Measurements from ENCODE around the gene ZNF226.
"Not testable (repeated sequence)": the region's sequence is repeated elsewhere in the genome, so short reads cannot be mapped to it uniquely, and the experiment has no call there.

ZNF226 gene

DNA sequence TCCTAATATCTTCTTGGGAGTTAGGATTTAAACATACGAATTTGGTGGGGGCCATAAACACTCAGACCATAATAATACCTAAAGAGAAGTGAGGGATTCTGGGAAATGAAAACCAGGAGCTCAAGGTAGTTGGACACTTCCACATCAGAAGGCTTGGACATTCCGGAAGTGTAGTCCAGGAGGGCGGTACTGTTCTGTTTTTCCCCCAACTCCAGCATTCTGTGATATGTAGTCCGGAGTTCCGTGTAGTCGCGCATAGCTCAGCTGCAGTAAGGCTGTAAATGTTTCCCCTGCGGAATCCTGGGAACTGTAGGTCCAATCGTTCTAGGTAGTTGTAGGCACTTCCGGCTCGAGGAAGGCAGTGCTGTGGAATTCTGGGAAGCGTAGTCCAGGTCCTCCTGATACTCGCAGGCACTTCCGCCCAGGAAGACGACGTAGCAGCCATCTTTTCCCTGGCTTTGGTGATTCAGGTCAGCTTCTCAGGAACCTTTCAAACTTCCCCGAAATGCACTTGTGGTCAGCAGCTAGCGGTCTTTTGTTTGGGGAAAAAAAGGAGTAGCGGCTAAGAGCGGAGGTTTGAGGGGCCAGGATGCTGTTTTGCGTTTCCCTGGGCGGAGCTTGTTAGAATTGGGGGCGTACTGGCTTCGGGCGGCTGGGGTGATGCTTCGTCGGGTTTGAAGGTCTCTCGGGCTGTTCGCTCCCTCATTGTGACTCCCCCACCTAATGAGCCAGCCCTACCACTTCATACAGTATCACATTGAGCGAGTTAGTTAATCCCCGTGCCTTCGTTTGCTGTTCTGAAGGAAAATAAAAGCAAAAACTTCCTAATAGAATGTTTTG is at the start of gene ZNF226:
ZNF226 (plus strand) TSS at position 428 of the 840 bp plus-strand sequence. CDS start 4,981 bp downstream, outside the sequence.
- peak; percentile 68 for DNase-seq (ENCODE audit: low read depth)

DNA sequence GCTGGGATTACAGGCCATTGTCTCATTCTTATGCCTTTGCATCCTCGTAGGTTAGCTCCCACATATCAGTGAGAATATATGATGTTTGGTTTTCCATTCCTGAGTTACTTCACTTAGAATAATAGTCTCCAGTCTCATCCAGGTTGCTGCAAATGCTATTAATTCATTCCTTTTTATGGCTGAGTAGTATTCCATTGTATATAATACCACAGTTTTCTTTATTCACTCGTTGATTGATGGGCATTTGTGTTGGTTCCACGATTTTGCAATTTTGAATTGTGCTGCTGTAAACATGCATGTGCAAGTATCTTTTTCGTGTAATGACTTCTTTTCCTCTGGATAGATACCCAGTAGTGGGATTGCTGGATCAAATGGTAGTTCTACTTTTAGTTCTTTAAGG is 43.7 kb upstream of the ZNF226 start:
- DNase-seq (ENCODE audit: low read depth): not testable (repeated sequence)

DNA sequence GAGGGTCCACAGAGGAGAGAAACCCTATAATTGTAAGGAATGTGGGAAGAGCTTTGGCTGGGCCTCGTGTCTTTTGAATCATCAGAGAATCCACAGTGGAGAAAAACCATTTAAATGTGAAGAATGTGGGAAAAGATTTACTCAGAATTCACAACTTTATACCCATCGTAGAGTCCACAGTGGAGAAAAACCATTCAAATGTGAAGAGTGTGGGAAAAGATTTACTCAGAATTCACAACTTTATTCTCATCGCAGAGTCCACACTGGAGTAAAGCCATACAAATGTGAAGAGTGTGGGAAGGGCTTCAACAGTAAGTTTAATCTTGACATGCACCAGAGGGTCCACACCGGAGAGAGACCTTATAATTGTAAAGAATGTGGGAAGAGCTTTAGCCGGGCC is 32.9 kb upstream of the ZNF226 start:
- no peak for DNase-seq (ENCODE audit: low read depth)

DNA sequence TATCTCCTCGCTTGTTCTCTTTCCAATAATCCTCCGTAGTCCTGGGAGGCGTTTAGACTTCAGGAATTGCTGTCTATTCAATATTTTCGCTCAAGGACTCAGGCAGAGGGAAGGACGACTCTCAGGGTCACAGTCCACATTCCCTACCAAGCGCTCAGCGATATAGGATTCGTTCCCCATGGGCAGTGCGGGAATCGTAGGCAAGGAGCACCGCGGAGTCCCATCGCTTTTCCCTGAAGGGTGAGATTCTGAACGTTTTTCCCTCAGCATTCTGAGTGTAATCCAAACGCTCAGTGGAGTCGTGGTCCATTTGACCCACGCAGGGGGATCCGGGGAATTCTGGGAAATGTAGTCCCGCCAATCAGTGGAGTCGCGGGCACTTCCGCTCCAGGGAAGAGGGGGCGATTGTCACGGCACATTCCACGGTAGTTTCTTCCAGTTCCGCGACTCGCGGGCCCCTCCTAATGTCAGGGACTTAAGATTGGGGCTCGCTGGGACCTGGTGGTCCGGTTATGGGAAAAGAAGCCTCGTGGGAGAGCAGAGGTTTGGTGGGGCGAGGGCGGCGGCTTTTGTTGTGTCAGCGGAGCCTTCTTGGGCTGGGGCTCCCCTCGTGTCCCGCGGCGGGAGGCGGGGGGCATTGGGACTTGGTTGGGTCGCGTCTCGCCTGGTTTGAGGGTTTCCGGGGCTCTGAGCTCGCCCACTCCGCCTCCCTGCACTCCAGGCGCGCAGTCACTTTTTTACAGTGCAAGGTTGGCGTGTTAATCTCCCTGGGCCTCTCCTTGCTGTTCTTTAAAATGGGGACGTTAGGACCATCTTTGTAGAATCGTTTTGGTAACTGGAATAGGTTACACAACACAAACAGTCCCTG is 23.5 kb upstream of the ZNF226 start, which contains the start of gene ZNF234:
ZNF234 (plus strand) TSS at position 364 of the 868 bp plus-strand sequence. CDS start 3,079 bp downstream, outside the sequence.
- DNase-seq (ENCODE audit: low read depth): peak; percentile 54

DNA sequence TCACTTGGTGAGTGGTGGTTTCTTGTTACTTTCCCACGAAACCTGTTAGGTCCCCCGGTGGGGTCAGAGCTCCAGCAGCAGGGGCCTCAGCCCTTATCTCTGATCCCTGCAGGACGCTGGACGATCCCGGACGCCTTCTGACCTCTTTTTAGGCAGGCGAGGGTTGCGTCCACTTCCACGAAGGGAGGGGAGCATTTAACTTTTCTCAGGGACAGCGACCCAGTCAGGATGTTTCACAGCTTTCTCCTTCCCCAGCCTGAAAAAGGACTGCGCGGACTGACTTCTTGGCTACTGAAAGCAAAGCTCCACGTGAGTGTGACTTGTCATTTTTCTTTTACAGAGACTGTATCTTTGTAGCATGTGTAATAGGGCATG is 22.9 kb upstream of the ZNF226 start:
- DNase-seq (ENCODE audit: low read depth): no peak

- DNase-seq (ENCODE audit: low read depth): no peak
Observed at GRCh38 chr19:44149776-44150175, 15.1 kb upstream of the ZNF226 start.

DNA sequence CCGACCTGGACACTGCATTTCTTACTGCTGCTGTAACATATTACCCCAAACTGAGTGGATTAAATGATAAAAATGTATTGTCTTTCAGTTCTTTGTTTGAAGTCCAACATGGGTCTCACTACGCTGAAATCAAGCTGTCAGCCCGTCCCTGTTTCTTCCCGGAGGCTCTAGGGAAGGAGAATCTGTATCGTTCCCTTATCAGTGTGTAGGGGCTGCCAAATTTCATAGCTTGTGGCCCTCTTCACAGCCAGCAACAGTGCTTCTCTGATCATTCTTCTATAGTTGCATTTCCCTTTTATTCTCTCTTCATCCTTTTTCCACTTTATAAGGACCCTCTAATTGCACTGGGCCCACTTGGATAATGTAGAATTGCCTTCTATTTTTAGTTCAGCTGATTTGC is 13.4 kb upstream of the ZNF226 start:
- DNase-seq (ENCODE audit: low read depth): no peak

DNA sequence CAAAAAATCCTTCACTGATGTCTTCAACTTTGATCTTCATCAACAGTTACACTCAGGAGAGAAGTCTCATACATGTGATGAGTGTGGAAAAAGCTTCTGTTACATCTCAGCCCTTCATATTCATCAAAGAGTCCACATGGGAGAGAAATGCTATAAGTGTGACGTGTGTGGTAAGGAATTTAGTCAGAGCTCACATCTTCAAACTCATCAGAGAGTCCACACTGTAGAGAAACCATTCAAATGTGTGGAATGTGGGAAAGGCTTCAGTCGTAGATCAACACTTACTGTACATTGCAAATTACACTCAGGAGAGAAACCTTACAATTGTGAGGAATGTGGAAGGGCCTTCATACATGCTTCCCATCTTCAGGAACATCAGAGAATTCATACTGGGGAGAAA is 8.4 kb upstream of the ZNF226 start:
- DNase-seq (ENCODE audit: low read depth): no peak

- DNase-seq (ENCODE audit: low read depth): no peak
Observed at GRCh38 chr19:44163789-44164188, 1.1 kb upstream of the ZNF226 start.

DNA sequence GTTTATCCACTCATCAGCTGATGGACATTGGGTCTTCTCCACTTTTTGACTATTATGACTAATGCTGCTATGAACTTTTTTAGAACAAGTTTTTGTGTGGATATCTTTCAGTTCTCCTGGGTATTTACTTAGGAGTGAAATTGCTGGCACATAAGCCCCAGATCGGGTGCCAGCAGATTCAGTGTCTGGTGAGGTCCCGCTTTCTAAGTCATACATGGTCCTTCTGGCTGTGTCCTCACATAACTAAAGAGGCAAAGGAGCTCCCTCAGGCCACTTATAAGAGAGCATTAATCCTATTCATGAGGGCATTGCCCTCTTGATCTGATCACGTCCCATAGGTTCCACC is 600 bp upstream of the ZNF226 start:
- no peak for DNase-seq (ENCODE audit: low read depth)

DNA sequence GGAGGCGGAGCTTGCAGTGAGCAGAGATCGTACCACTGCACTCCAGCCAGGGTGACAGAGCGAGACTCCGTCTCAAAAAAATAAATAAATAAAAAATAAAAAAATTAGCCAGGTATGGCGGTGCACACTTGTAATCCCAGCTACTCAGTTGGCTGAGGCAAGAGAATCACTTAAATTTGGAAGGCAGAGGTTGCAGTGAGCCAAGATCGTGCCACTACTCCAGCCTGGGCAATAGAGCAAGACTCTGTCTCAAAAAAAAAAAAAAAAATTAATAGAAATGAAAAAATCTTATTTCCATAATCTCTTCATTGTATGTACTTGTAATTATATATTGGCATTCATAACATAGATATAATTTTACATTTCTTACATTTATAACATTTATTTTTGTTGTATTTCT is 5.8 kb downstream of the ZNF226 start:
- DNase-seq (ENCODE audit: low read depth): not testable (repeated sequence)

DNA sequence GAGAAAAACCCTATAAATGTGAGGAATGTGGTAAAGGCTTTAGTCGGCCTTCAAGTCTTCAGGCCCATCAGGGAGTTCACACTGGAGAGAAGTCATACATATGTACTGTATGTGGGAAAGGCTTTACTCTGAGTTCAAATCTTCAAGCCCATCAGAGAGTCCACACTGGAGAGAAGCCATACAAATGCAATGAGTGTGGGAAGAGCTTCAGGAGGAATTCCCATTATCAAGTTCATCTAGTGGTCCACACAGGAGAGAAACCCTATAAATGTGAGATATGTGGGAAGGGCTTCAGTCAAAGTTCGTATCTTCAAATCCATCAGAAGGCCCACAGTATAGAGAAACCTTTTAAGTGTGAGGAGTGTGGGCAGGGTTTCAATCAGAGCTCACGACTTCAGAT is 11.7 kb downstream of the ZNF226 start:
- DNase-seq (ENCODE audit: low read depth): no peak

- no peak for DNase-seq (ENCODE audit: low read depth)
Observed at GRCh38 chr19:44180968-44181367, 16.1 kb downstream of the ZNF226 start.

DNA sequence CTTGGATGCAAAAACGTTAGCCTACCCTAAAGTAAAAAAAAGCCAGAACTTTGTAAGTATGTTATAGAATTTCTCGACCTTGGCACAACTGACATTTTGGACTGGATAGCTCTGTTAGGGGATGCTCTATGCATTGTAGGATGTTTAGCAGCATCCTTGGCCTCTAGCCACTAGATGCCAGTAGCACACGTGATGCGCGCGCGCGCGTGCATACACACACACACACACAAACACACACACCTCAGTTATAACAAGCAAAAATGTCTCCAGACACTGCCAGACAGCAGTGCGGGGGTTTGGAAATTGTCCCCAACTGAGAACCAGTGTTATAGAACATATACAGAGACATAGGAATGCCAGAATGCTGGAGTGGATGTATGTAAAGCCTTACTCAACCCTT is 17.2 kb downstream of the ZNF226 start:
- DNase-seq (ENCODE audit: low read depth): no peak

DNA sequence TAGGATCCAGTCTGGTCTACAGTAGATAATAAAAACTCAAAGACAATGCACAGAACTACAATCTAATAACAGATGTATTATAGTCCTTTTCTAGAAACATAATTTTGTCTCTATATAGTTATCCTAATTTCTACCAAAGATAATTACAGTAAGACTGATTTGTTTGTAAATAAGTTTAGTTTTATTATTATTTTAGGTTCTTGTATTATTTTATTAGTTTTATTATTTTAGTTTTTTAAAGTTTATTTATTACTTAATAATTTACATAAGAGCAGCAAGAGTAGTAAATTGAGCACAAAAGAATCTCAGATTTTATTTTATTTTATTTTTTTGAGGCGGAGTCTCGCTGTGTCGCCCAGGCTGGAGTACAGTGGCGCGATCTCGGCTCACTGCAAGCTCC is 25.1 kb downstream of the ZNF226 start:
- no peak for DNase-seq (ENCODE audit: low read depth)

DNA sequence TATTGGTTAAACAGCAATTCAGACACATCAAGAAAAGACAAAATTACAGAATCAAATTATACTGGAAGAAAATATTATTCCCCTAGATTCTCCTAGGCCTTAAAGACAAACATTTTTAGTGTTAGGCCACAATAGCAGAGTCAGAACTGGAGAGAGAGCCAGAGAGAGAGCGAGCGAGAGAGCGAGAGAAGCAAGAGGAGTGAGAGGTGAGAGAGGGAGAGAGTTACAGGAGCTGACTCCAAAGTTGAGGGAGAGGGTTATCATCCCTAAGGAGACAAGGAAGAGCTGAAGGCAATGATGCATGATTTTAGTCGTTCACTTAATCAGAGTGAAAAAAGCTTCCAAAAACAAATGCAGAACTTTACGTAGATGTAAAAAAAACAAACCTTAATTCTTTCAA is 27.2 kb downstream of the ZNF226 start:
- no peak for DNase-seq (ENCODE audit: low read depth)

GRCh38 chr19:44196772-44197171 is 31.9 kb downstream of the ZNF226 start:
- DNase-seq (ENCODE audit: low read depth): no peak

DNA sequence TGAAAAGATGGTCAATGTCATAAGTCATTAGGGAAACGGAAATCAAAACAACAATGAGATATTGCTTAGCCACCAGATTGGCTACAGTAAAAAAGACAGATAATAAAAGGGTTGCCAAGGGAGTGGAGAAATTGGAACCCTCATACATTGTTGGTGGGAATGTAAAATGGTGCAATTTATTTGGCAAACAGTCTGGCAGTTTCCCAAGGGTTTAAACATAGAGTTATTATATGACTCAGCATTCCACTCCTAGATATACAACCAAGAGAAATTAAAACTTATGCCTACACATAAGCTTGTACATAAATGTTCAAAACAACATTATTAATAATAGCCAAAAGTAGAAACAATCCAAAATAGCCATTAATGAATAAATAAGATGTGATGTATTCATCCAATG is 37.6 kb downstream of the ZNF226 start:
- DNase-seq (ENCODE audit: low read depth): no peak

DNA sequence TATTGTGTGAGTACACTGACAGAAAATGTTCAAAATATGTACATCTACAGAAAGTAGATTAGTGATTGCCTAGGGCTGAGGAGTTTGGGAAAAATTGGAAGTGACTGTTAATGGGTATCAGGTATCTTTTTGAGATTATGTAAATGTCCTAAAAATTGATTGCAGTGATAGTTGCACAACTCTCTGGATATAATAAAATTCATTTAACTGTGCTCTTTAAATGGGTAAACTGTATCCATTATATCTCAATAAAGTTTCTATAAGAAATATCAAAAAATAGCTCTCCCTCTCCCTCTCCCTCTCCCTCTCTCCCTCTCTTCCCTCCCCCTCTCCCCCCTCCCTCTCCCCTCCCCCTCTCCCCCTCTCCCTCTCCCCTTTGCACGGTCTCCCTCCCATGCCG is 38.1 kb downstream of the ZNF226 start:
- no peak for DNase-seq (ENCODE audit: low read depth)

GRCh38 chr19:44203877-44204276 is 39.0 kb downstream of the ZNF226 start:
- not testable (repeated sequence) for DNase-seq (ENCODE audit: low read depth)

GRCh38 chr19:44204772-44205171 is 39.9 kb downstream of the ZNF226 start:
- no peak for DNase-seq (ENCODE audit: low read depth)

GRCh38 chr19:44207126-44207803 is 42.4 kb downstream of the ZNF226 start:
- peak; percentile 67 for DNase-seq (ENCODE audit: low read depth)
